Cortex of kidney (tissue), 1 donor: Measurements from ENCODE around the gene TRMT5.

Experiments
- DNase-seq: peaks from one replicate; lab custom pipeline; 2025; lab: John Stamatoyannopoulos, UW

TRMT5 gene

DNA sequence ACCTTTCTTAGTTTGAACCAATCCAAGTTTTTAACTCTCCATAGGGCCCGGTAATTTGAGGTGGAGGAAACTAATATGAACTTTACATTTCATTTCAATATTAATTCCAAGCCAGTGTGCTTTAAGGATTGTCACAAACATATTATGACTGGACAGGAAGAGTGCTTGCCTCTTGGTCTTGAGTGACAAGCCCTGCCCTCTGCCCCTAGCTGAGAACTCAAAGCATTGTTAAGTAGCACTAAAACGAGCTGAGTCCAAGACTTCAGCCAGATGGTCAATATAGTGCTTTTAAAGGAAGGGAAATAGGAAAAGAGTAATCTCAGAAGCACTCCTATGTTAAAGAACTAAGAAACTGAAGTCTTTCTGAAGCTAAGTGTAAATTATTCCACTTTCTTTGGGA lies 17.1 kb downstream of the TRMT5 start:
- no peak for DNase-seq

DNA sequence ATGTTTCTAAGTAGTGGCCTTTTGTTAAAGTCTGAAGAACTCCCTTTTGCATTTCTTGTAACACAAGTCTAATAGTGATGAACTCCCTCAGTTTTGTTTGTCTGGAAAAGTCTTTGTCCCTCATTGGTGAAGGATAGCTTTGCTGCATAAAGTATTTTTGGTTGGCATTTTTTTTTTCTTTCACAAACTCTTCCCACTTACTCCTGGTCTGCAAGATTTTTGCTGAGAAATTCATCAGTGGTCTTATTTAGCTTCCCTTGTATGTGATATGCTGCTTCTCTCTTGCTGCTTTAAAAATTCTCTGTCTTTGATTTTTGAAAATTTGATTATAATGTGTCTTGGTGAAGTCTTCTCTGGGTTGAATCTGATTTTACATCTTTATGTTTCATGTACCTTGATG lies 22.7 kb downstream of the TRMT5 start:
- no peak for DNase-seq

DNA sequence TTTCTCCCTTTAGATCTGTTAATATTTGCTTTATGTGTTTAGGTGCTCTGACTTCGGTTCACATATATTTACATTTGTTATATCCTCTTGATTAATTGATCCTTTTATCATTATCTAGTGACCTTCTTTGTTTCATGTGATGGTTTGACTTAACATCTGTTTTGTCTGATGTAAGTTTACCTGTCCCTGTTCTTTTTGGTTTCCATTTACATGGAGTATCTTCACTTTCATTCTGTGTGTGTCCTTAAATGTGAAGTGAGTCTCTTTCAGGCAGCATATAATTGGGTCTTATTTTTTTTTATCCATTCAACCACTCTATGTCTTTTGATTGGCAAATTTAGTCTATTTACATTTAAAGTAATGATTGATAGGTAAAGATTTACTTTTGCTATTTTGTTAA lies 24.2 kb downstream of the TRMT5 start:
- no peak for DNase-seq

- DNase-seq = no peak
These were observed 24.7 kb downstream of the TRMT5 start for GRCh38 chr14:60956202-60956601.

- no peak for DNase-seq
These were observed 29.0 kb downstream of the TRMT5 start for GRCh38 chr14:60951776-60952435.

DNA sequence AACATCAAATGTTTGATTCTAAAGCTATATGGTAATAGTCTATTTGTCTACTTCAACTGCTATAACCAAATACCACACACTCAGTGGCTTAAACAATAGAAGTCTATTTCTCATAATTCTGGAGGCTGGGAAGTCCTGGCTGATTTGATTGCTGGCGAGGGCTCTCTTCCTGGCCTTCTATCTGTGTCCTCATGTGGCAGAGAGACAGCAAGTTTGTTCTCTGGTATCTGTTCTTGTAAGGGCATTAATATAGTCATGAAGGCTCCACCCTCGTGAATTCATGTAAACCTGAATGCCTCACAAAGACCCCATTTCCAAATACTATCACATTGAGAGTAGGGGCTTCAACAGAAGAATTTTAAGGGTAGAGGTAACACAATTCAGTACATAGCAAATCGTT lies 34.1 kb downstream of the TRMT5 start:
- no peak for DNase-seq

GRCh38 chr14:60945984-60946383 lies 34.9 kb downstream of the TRMT5 start:
- DNase-seq = no peak

- no peak for DNase-seq
These were observed 36.7 kb downstream of the TRMT5 start for GRCh38 chr14:60944204-60944603.

- no peak for DNase-seq
These were observed 37.2 kb downstream of the TRMT5 start for GRCh38 chr14:60943637-60944032.

- no peak for DNase-seq
These were observed 45.6 kb downstream of the TRMT5 start for GRCh38 chr14:60935319-60935718.

- DNase-seq = no peak
These were observed 46.8 kb downstream of the TRMT5 start for GRCh38 chr14:60933920-60934655.

DNA sequence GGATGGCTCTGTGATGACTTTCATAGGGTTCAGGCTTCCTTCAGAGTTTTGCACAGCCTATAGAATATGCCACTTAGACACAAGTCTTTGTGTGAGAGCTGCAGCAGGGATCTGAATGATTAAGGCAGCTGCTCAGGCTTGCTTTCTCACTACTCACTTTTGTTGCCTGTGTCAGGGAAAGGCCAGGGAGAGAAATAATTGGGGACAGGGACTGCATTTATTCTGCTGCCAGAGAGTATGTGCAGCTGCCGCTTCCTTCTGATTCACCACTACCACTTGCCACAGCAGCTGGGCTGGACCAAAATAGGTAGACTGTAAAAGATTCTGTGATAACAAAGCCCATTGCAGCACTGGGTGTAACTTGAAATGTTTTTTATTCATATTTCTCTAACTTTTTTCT lies 49.7 kb downstream of the TRMT5 start:
- DNase-seq = no peak

DNA sequence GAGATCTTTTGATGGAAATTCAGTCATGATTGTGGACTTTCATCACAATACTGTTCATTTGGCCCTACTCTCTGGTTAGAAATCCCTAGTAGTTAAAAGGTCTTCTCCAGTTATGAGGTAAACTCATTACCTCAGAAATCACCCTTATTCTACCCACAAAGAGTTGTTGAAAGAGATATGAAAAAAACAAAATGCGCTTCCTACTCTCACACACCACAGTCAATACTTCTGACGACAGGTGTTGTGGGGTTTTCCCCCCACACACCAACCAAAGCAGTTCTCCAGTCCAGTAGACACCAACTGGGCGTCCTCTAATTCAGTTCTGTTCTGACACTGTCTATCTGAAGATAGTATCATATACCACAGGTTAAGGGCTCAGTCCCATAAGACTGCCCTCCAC lies 54.9 kb downstream of the TRMT5 start:
- DNase-seq = no peak

DNA sequence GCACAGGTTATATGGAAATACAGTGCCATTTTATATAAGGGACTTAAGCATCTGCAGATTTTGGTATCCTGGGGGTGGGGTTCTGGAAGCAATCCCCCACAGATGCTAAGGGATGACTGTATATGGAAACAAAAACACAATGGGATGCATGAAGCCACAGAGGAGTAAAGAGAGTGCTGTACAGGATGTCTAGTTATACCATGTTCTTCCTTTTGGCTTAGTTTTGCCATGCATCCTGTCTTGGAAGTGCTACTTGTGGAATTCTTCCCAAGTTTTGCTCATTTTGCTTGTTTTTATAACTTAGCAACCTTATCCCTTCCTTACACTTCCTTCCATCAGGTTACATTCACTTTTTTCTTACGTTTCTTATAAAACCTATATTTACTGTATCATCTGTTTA lies 55.6 kb downstream of the TRMT5 start:
- DNase-seq = no peak

DNA sequence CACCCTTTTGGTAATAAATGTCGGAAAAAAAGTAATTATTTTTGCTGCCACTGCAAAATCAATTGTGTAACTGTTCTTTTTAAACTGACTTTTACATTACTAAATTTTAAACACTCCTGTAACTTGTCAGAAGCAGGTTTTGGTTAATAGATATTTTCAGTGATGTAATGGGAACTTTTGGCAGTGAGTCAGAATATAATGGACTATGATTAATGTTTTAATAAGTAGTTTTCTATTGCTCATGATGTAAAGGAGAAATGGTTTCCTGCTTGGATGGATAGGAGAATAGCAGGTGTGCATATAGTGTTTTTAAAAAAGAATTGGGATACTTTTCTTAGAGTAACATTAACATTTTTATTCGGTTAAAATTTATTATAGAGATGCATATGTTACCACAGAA lies 58.8 kb downstream of the TRMT5 start:
- no peak for DNase-seq
